ENCODE measurements around the gene B4GAT1. TPM values are rescaled to one million over a fixed set of nuclear protein-coding genes. Genes with fewer than 3 reads are reported as not detected.
A peak's percentile ranks its signal among the peaks of the same experiment; 100 is the strongest.

B4GAT1 gene
- total RNA-seq, 1 donor from 2014 or later: 25.2 TPM

DNA sequence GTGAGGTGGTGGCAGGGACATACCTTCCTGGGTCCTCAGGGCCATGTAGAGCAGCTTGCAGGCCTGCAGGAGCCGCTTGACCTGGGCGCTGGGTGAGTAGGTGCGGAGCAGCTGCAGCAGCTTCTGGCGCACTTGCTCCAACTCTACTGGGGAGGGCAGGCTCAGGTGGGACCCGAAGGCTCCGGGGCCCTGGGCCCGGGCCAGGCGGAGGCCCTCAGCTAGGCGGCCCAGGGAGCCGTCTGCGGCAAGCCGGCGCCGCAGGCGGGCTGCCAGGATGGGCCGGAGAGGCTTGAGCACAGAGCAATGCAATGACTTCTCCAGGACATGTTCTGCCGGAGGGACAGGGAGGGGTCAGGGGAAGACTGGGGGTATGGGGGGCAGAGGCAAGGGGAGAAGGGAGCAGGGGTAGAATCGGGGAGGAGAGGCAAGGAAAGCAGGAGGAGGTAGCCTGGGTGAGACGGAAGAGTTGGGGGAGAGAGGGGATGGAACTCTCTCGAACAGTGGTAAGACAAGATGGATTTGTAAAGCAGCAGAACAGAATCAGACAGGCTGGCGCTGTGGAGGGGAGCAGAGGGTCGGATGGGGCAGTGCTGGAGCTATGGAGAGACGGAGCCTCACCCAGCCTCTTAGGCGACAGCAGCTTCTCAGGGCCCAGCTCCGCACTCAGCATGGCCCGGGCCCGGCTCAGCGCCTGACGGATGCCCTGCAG, 13.4 kb downstream of the B4GAT1 start:
- H3K36me3 Mint-ChIP-seq (ENCODE audit: low read depth, unreplicated experiment): peaks cover 6% of the 10 kb centered on the region
- DNase-seq (ENCODE audit: low read depth) (no peak), FAIRE-seq (no peak)
- Histone ChIP-seq H3K4me1 (ENCODE audit: insufficient read depth, low read length) (peaks cover 47% of the 10 kb centered on the region), H3K4me3 (ENCODE audit: insufficient read depth, low read depth, low read length) (no peak overlapping the region), H3K27ac (ENCODE audit: low read depth, low read length) (no peak overlapping the region), H3K4me2 (ENCODE audit: low read length) (peak overlapping the region; percentile 99), H3K9me3 (ENCODE audit: insufficient read depth, low read depth, low read length) (no peaks in the 10 kb centered on the region), H4K20me1 (ENCODE audit: insufficient read depth, low read length) (peaks cover 50% of the 10 kb centered on the region), H3K79me2 (ENCODE audit: insufficient read depth, low read length) (peaks cover 27% of the 10 kb centered on the region), H2AFZ (ENCODE audit: low read depth, low read length) (no peak overlapping the region), H3K27me3 (ENCODE audit: insufficient read depth, low read length) (no peaks in the 10 kb centered on the region), H3K36me3 (ENCODE audit: insufficient read depth, low read length) (peaks cover 3% of the 10 kb centered on the region), H3K9ac (ENCODE audit: low read length) (peak overlapping the region; percentile 95)
- no peaks in the 10 kb centered on the region for H3K27me3 Mint-ChIP-seq (ENCODE audit: low read depth, unreplicated experiment)
- no peak overlapping the region for H3K27ac Mint-ChIP-seq (ENCODE audit: unreplicated experiment)
- TF ChIP-seq, protein P1, sequence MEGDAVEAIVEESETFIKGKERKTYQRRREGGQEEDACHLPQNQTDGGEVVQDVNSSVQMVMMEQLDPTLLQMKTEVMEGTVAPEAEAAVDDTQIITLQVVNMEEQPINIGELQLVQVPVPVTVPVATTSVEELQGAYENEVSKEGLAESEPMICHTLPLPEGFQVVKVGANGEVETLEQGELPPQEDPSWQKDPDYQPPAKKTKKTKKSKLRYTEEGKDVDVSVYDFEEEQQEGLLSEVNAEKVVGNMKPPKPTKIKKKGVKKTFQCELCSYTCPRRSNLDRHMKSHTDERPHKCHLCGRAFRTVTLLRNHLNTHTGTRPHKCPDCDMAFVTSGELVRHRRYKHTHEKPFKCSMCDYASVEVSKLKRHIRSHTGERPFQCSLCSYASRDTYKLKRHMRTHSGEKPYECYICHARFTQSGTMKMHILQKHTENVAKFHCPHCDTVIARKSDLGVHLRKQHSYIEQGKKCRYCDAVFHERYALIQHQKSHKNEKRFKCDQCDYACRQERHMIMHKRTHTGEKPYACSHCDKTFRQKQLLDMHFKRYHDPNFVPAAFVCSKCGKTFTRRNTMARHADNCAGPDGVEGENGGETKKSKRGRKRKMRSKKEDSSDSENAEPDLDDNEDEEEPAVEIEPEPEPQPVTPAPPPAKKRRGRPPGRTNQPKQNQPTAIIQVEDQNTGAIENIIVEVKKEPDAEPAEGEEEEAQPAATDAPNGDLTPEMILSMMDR (IDR thresholded peaks at IDR 0.05; ENCODE audit: insufficient read depth, low read depth, low read length): no peak
- TF ChIP-seq EZH2 (IDR thresholded peaks at IDR 0.05; ENCODE audit: insufficient read depth, low read length): no peak
- H3K4me3 Mint-ChIP-seq (ENCODE audit: unreplicated experiment): no peak overlapping the region
- H3K4me1 Mint-ChIP-seq (ENCODE audit: low read depth, unreplicated experiment): peaks cover 28% of the 10 kb centered on the region
- peaks cover 2% of the 10 kb centered on the region for H3K9me3 Mint-ChIP-seq (ENCODE audit: unreplicated experiment)

DNA sequence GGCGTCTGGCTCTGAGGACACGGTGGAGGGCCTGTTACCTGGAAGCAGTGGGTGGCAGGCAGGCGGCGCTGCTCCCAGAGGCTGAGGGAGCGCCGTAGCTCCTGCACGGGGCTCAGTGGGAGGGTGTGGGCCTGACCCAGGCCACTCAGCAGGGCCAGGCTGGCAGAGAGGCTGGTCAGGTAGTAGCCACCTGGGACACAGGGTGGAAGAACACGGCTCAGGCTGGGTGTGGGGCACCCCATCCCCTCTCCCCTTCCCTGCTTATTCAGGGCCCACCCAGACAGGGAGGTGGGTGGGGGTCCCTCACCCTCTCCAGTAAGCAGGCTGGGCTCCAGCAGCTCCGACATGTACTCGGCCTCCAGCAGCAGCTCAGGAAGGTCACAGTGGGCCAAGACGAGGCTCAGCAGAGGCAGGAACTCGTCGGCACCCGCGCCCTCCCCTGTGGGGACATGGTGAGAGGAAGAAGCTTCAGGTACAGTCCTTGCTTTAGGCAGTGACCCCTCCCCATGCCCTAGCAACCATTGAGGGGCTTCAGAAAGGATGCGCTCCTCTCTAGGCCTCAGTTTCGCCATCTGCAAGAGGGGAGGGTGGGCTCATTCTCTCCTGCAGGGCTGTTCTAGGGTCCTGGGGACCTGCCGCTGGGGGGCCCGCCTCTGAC, 14.1 kb downstream of the B4GAT1 start:
- H3K27me3 Mint-ChIP-seq (ENCODE audit: low read depth, unreplicated experiment): no peaks in the 10 kb centered on the region
- Histone ChIP-seq H3K4me3 (ENCODE audit: insufficient read depth, low read depth, low read length) (no peak overlapping the region), H3K9ac (ENCODE audit: low read length) (no peak overlapping the region), H4K20me1 (ENCODE audit: insufficient read depth, low read length) (peaks cover 50% of the 10 kb centered on the region), H3K4me2 (ENCODE audit: low read length) (peak overlapping the region; percentile 99), H3K27me3 (ENCODE audit: insufficient read depth, low read length) (no peaks in the 10 kb centered on the region), H3K36me3 (ENCODE audit: insufficient read depth, low read length) (peaks cover 3% of the 10 kb centered on the region), H3K9me3 (ENCODE audit: insufficient read depth, low read depth, low read length) (no peaks in the 10 kb centered on the region), H3K4me1 (ENCODE audit: insufficient read depth, low read length) (peaks cover 46% of the 10 kb centered on the region), H2AFZ (ENCODE audit: low read depth, low read length) (no peak overlapping the region), H3K27ac (ENCODE audit: low read depth, low read length) (no peak overlapping the region), H3K79me2 (ENCODE audit: insufficient read depth, low read length) (peaks cover 27% of the 10 kb centered on the region)
- H3K4me3 Mint-ChIP-seq (ENCODE audit: unreplicated experiment): no peak overlapping the region
- H3K4me1 Mint-ChIP-seq (ENCODE audit: low read depth, unreplicated experiment): peaks cover 27% of the 10 kb centered on the region
- peaks cover 5% of the 10 kb centered on the region for H3K36me3 Mint-ChIP-seq (ENCODE audit: low read depth, unreplicated experiment)
- TF ChIP-seq, protein P1 (IDR thresholded peaks at IDR 0.05; ENCODE audit: insufficient read depth, low read depth, low read length): no peak
- TF ChIP-seq EZH2 (IDR thresholded peaks at IDR 0.05; ENCODE audit: insufficient read depth, low read length): no peak
- DNase-seq (ENCODE audit: low read depth): no peak
- H3K9me3 Mint-ChIP-seq (ENCODE audit: unreplicated experiment): peaks cover 2% of the 10 kb centered on the region
- FAIRE-seq: no peak
- no peak overlapping the region for H3K27ac Mint-ChIP-seq (ENCODE audit: unreplicated experiment)

Data from astrocyte (in vitro differentiated cells and primary cell).